ENCODE measurements around the gene PYCR2.

DNA sequence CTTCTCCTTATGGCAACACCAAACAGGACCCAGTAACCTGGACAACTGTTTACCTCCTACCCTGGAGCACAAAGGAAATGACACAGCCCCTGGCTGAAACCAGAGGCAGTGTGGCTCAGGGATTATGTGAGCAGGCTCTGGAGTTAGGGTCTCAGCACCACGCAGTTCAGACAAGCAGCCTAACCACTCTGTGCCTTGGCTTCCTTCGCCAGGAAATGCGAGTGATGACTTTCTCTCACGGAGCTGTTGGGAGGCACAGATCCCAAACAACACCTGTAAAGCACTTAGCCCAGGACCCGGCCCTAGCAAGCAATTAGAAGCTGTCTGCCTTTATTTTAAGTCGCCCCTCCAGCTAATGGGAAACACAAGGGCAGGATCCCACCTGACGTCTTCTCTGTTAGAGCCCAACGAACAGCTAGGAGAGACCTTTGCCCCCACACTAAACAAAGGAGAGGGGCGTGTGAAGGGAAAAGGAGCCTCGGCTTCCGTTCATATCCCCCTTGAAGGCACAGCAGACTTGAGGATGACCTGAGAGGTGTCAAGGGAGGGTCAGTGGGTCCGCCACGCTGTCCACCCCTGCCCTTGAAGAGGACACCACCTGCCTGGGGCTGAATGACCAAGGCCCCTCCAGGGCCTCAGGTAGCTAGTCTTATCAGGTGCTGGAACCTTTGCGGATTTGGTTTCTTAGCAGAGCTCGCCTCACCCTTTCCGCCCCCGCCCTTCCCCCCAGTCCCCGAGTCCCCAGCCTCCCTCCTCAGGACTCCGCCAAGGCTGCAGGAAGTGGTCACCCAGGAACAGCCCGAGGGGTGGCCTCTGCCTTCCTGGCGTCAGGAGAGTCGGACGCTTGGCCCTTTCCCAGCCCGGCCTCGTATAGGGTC is 42.7 kb downstream of the PYCR2 start:
- TF ChIP-seq POLR2A (IDR thresholded peaks at IDR 0.05) (no peak), CTCF (IDR thresholded peaks at IDR 0.05) (no peak)

Measured in suprapubic skin (tissue), 3 donors.